HG02840 (cell line): Measurements from ENCODE around the gene SYTL3.
A peak's percentile ranks its signal among the peaks of the same experiment; 100 is the strongest.
"Not testable (repeated sequence)": the region's sequence is repeated elsewhere in the genome, so short reads cannot be mapped to it uniquely, and the experiment has no call there.

Experiments
- ATAC-seq: cut with Tn5 transposase; IDR thresholded peaks from one replicate; pipeline ENCODE4 v1.9.1; 2021; ENCODE audit warnings: mild to moderate bottlenecking, moderate library complexity, moderate number of reproducible peaks; ENCODE audit not compliant: unreplicated experiment, low FRiP score

The SYTL3 gene, protein sequence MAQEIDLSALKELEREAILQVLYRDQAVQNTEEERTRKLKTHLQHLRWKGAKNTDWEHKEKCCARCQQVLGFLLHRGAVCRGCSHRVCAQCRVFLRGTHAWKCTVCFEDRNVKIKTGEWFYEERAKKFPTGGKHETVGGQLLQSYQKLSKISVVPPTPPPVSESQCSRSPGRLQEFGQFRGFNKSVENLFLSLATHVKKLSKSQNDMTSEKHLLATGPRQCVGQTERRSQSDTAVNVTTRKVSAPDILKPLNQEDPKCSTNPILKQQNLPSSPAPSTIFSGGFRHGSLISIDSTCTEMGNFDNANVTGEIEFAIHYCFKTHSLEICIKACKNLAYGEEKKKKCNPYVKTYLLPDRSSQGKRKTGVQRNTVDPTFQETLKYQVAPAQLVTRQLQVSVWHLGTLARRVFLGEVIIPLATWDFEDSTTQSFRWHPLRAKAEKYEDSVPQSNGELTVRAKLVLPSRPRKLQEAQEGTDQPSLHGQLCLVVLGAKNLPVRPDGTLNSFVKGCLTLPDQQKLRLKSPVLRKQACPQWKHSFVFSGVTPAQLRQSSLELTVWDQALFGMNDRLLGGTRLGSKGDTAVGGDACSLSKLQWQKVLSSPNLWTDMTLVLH

DNA sequence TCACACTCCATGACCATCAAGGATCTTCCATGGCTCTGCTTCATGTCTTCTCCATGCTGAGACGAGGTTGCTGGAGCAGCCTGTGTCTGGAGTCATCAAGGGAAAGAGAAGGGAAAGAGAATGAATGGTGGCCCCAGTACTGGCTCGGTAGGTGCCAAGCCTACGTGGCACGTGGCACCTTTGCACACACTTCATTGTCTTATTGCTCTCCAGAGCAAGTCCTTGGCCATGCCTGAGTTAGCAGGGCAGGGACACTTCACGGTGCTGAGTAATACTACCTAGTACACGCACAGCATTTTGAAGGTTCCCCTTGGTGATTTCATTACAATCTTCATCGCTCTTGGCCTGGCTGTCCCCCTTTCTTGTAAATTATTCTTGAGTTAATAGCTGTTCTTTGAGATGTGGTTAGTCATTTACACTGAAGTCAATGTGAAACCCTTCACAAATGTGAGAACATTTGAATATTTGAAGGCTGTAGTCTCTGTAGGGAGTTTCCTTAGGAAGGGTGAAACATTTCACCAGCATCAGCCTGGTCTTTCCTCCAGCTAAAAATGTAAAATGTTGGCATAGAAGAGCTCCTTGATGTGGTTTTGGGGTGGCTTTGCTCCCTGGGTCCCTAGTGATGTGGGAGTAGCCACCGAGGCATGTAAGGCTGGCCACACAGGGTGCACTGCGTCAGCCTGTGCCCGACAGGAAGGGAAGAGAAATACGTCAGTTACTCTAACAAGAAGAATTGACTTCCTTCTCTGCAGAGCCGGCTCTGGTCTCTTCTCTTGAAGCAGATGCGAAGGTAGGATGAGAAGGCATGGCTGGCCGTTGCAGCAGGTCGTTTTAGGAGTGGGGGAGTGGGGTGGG, at the start of gene SYTL3:
SYTL3 (plus strand) TSS at position 766 of the 855 bp plus-strand sequence. CDS start 13,215 bp downstream, outside the sequence.
- ATAC-seq = peak; percentile 52

DNA sequence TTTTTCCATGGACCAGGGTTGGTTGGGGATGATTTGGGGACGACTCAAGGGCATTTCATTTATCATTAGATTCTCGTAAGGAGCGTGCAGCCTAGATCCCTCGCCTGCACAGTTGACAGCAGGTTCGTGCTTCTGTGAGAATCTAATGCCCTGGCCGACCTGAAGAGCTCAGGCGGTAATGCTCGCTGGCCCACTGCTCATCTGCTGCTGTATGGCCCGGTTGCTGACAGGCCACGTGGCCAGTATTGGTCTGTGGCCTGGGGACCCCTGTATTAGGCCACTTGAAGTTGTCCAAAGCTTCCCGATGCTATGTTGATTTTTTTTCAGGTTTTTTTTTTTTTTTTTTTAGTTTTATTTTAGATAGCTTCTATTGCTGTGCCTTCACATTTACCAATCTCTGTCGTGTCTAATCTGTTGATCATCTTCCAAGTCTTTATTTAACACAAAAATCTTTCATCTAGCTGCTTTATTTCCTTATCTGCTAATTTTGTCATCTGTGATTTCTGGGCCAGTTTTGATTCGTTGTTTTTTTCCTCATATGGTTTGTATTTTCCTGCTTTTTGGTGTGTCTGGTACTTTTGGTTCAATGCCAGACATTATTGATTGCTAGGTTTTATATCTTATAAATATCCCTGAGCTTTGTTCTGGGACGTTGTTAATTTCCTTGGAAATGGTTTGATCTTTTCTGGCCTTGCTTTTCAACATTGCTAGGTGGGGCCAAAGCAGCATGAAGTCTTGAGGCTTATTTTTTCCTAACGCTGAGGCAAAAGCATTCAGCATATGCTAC, 46.4 kb upstream of the SYTL3 start:
- no peak for ATAC-seq

GRCh38 chr6:158604048-158604406, 45.8 kb upstream of the SYTL3 start:
- no peak for ATAC-seq

- ATAC-seq = no peak
Observed at GRCh38 chr6:158605266-158605878, 44.5 kb upstream of the SYTL3 start.

DNA sequence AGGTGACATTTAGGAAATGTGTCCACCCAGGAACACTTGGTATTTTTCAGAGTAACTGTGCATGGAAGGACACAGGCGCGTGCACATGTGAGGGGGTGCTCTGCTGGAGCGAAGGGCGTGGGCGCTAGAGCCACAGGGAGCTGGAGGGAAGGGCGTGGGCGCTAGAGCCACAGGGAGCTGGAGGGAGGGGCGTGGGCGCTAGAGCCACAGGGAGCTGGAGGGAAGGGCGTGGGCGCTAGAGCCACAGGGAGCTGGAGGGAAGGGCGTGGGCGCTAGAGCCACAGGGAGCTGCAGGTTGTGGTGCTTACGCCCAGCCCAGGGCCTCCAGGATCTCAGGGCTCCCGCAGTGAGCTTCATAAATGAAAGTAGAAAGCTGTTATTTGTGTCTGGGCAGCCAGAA, 43.8 kb upstream of the SYTL3 start:
- ATAC-seq = not testable (repeated sequence)

GRCh38 chr6:158606935-158607334, 42.9 kb upstream of the SYTL3 start:
- ATAC-seq = no peak

GRCh38 chr6:158607411-158608170, 42.3 kb upstream of the SYTL3 start:
- ATAC-seq = no peak

DNA sequence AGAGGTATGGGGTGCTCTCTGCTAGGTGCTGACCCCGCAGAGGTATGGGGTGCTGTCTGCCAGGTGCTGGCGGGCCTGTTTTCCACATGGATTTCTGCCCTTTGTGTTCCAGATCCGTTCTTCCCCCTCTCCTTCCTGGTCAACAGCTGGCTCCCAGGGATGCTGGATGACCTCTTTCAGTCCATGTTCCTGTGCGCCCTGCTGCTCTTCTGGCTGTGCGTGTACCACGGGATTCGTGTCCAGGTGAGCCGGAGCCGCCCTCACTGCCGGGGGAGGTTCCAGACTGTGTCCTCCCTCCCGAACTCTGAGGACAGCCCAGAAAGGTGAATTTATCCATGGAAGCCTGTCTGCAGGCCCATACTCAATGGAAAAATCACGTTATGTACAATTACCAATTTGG, 41.6 kb upstream of the SYTL3 start:
- ATAC-seq = no peak

- ATAC-seq = no peak
Observed at GRCh38 chr6:158609455-158610155, 40.2 kb upstream of the SYTL3 start.

DNA sequence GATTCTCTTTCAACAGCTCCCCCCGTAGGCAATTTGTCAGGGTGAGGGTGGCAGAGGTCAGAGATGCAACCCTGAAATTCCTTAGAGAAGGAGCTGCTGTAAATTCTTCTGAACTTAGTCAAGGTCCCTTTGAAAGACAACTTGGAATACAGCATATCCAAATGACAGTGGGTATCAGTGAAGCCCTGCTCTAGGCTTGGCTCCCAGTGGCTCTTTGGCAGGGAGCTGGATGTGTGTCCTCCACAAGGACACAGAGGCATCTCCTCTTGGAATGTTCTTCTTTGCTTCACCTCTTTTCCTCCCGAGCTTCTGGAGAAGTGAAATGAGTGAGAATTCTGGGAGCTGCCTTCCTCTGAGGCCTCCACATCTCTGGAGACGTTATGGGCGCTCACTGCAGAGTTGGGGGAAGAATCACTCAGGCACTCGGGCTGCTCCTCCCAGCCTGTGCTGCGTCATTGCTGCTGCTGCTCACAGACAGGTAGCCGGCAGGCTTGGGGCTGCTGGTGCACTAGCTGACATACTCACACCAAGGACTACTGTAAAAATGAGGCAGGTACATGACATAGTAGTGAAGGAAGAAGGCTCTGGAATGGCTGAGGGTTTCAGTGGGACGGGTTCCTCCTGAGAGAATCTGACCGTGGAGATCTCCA, 39.4 kb upstream of the SYTL3 start:
- ATAC-seq = no peak

DNA sequence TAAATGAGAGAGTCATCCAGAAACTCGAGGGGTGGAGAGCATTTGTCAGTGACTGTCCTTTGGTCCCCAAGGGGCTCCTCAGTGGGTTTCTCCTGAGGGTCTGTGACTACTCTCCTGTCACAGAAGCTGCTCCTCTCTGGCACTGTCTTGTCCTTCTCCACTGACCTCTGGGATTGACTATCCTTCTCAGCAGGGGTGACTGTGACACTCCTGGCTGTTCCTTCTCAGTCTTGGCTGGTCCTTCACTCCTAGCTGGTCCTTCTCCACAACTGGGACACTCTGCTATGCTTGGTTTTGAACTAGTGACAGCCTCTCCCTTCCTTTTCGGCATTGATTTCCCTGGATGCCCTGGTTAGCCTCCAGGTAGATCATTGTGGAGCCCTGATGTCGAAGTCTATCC, 38.8 kb upstream of the SYTL3 start:
- ATAC-seq = no peak

DNA sequence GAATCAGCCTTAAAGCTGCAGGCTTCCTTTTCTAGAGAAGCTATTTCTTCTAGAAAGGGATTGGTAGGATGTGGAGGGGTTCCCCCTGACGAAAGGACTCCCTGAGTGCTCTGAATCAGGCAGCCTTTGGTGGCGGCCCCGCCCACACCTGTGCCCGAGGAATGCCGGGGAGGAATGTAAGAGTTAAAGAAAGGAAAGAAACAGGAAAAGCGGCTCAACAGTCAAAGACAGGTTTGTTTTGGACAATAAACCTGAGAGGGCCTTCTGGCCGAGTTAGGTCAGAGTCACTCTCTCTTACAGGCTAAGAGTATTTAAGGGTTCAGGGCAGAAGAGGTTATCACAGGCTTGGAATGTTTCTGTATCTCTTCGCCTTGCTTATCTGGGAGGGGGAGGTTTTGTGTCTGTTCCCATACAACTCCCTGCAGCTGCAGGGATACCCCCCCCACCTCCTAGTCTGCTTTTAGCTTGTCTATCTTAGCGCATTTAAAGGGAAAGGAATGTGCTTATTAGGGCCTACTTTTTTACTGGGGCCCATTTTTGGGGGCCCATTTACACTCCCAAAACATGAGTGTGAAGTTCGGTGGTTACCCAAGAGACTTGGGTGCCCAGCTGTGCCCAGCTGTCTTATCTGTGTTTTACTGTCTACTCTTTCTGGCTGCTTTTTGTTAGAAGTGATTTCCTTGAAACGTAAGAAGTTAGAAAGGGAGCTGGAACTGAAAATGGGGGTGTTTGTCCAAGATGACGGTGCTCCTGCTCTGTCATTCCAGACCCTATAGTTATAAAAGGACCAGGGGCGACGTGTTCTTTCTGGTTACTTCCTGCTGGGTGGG, 38.1 kb upstream of the SYTL3 start:
- ATAC-seq = no peak

DNA sequence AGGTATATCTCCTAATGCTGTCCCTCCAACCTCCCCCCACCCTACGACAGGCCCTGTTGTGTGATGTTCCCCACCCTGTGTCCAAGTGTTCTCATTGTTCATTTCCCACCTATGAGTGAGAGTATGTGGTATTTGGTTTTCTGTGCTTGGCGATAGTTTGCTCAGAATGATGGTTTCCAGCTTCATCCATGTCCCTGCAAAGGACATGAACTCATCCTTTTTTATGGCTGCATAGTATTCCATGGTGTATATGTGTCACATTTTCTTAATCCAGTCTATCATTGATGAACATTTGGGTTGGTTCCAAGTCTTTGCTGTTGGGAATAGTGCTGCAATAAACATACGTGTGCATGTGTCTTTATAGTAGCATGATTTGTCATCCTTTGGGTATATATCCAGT, 35.2 kb upstream of the SYTL3 start:
- ATAC-seq = not testable (repeated sequence)

- not testable (repeated sequence) for ATAC-seq
Observed at GRCh38 chr6:158618289-158618688, 31.6 kb upstream of the SYTL3 start.

- no peak for ATAC-seq
Observed at GRCh38 chr6:158619922-158620801, 29.7 kb upstream of the SYTL3 start.

DNA sequence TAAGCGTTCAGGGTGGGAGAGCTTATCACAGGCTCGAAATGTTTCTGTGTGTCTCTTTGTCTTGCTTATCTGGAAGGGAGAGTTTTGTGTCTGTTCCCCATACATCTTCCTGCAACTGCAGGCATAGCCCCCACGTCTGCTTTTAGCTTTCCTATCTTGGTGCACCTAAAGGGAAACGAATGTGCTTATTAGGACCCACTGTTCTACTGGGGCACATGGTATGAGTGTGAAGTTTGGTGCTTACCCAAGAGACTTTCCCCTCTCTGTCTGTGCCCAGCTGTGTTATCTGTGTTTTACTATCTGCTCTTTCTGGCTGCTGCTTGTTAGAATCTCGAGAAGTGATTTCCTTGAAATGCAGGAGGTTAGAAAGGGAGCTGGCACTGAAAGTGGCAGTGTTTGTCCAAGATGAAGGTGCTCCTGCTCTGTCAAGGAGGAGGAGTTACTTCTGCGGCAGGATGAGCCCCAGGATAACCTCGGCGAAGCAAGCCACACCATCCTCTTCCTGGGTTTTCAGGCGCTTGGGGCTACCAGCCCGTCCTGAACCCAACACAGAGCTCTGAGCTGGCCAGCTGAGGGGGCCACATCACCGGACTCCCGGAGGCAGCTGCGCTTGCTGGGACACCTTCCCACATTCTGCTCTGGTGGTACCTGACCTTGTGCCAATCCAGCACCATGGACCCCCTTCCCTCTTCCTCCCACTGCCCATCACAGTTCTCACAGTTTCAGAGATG, 28.7 kb upstream of the SYTL3 start:
- ATAC-seq = no peak
